OCI-LY1 (cell line): Measurements from ENCODE around the gene UBE2D4.
"Not testable (repeated sequence)": the region's sequence is repeated elsewhere in the genome, so short reads cannot be mapped to it uniquely, and the experiment has no call there.

ENCODE experiments used
- H2AFZ ChIP-seq: fragments of 200-600 bp; sonication (generic), shearing (Covaris generic); 2 replicates; pipeline ENCODE4 v1.6.0; 2014; ENCODE audit warnings: antibody characterized with exemption, mild to moderate bottlenecking, low read length
- H3F3A ChIP-seq: fragments of 200-600 bp; sonication (generic), shearing (Covaris generic); 2 replicates; pipeline ENCODE4 v1.6.0; 2014; ENCODE audit warnings: mild to moderate bottlenecking, antibody characterized with exemption, low read length, moderate library complexity; ENCODE audit not compliant: insufficient read depth
- H3K27ac ChIP-seq: fragments of 200-600 bp; sonication (generic); 2 replicates; pipeline ENCODE4 v1.5.1; 2014; ENCODE audit warnings: low read length, mixed run types, mild to moderate bottlenecking, low read depth; ENCODE audit not compliant: poor library complexity, severe bottlenecking
- H3K27me3 ChIP-seq: fragments of 200-600 bp; sonication (generic); 2 replicates; pipeline ENCODE4 v1.6.0; 2014; ENCODE audit warnings: antibody characterized with exemption, mild to moderate bottlenecking, low read length, moderate library complexity; ENCODE audit not compliant: insufficient read depth
- H3K36me3 ChIP-seq: fragments of 200-600 bp; sonication (generic); 2 replicates; pipeline ENCODE4 v1.6.1; 2014; ENCODE audit warnings: mild to moderate bottlenecking, antibody characterized with exemption, low read length, moderate library complexity, mixed read lengths; ENCODE audit not compliant: insufficient read depth
- H3K4me1 ChIP-seq: fragments of 200-600 bp; sonication (generic); 2 replicates; pipeline ENCODE4 v1.5.1; 2014; ENCODE audit warnings: mild to moderate bottlenecking, low read length, moderate library complexity; ENCODE audit not compliant: insufficient read depth, severe bottlenecking
- H3K4me2 ChIP-seq: fragments of 200-600 bp; sonication (generic), shearing (Covaris generic); 2 replicates; pipeline ENCODE4 v1.6.1; 2014; ENCODE audit warnings: low read length
- H3K4me3 ChIP-seq: fragments of 200-600 bp; sonication (generic); 2 replicates; pipeline ENCODE4 v1.5.1; 2014; ENCODE audit warnings: low read length, low read depth, mild to moderate bottlenecking, mixed read lengths; ENCODE audit not compliant: poor library complexity, severe bottlenecking
- H3K79me2 ChIP-seq: fragments of 200-600 bp; shearing (Covaris generic); 2 replicates; pipeline ENCODE4 v1.6.1; 2016; ENCODE audit warnings: mixed run types, low read length, mixed read lengths; ENCODE audit not compliant: insufficient read depth
- H3K9ac ChIP-seq: fragments of 200-600 bp; sonication (generic), shearing (Covaris generic); 2 replicates; pipeline ENCODE4 v1.6.1; 2014; ENCODE audit warnings: mild to moderate bottlenecking, low read length, mixed read lengths
- H3K9me2 ChIP-seq: fragments of 200-600 bp; sonication (generic), shearing (Covaris generic); 2 replicates; pipeline ENCODE4 v1.6.1; 2014; ENCODE audit warnings: low read depth, mild to moderate bottlenecking, low read length, mixed read lengths
- H3K9me3 ChIP-seq: fragments of 200-600 bp; shearing (Covaris generic); 2 replicates; pipeline ENCODE4 v1.6.1; 2014; ENCODE audit warnings: low read length, mixed read lengths
- H4K20me1 ChIP-seq: fragments of 200-600 bp; sonication (generic), shearing (Covaris generic); 2 replicates; pipeline ENCODE4 v1.6.0; 2016; ENCODE audit warnings: mild to moderate bottlenecking, low read length; ENCODE audit not compliant: insufficient read depth

The UBE2D4 gene

GRCh38 chr7:43994681-43995080, 68.4 kb downstream of the UBE2D4 start:
- not testable (repeated sequence) for H3K9ac ChIP-seq, H3K9me3 ChIP-seq, H3K36me3 ChIP-seq, H3K4me2 ChIP-seq, H3K27ac ChIP-seq, H3F3A ChIP-seq, H3K9me2 ChIP-seq, H3K4me3 ChIP-seq, H3K4me1 ChIP-seq, H2AFZ ChIP-seq, H3K79me2 ChIP-seq, H4K20me1 ChIP-seq, H3K27me3 ChIP-seq

- not testable (repeated sequence) for H3K4me1 ChIP-seq, H3K79me2 ChIP-seq, H3K9me3 ChIP-seq, H3K27ac ChIP-seq, H4K20me1 ChIP-seq, H3K9me2 ChIP-seq, H3K4me2 ChIP-seq, H2AFZ ChIP-seq, H3K36me3 ChIP-seq, H3K27me3 ChIP-seq, H3F3A ChIP-seq, H3K4me3 ChIP-seq, H3K9ac ChIP-seq
These were observed 71.3 kb downstream of the UBE2D4 start, which contains the start of gene SPDYE1 for GRCh38 chr7:43997532-43997931. Gene SPDYE1, plus strand, starts transcription at chr7:43997897. Its CDS starts 2,053 bp downstream, at chr7:43999950.
